ENCODE data around the gene FAM234A. TPM values are rescaled to one million over a fixed set of nuclear protein-coding genes. Genes with fewer than 3 reads are reported as not detected.

Gene FAM234A
- total RNA-seq, 1 donor: 58.7 TPM

GRCh38 chr16:239948-240277, 5.3 kb downstream of the FAM234A start:
- peak; percentile 59 for DNase-seq (ENCODE audit: low read depth)
- no peak for TF ChIP-seq CTCF (IDR thresholded peaks at IDR 0.05; ENCODE audit: insufficient read depth, low read depth, low read length)
- H3K4me3 ChIP-seq (ENCODE audit: low read depth, low read length): no peak overlapping the region

GRCh38 chr16:240559-240958, 5.9 kb downstream of the FAM234A start:
- no peak for DNase-seq (ENCODE audit: low read depth)
- TF ChIP-seq CTCF (IDR thresholded peaks at IDR 0.05; ENCODE audit: insufficient read depth, low read depth, low read length): no peak
- H3K4me3 ChIP-seq (ENCODE audit: low read depth, low read length): no peak overlapping the region

GRCh38 chr16:242281-242680, 7.7 kb downstream of the FAM234A start:
- no peak overlapping the region for H3K4me3 ChIP-seq (ENCODE audit: low read depth, low read length)
- DNase-seq (ENCODE audit: low read depth): no peak
- no peak for TF ChIP-seq CTCF (IDR thresholded peaks at IDR 0.05; ENCODE audit: insufficient read depth, low read depth, low read length)

- no peak overlapping the region for H3K4me3 ChIP-seq (ENCODE audit: low read depth, low read length)
- no peak for DNase-seq (ENCODE audit: low read depth)
- TF ChIP-seq CTCF (IDR thresholded peaks at IDR 0.05; ENCODE audit: insufficient read depth, low read depth, low read length): no peak
Measured at GRCh38 chr16:243348-243747, 8.7 kb downstream of the FAM234A start.

- TF ChIP-seq CTCF (IDR thresholded peaks at IDR 0.05; ENCODE audit: insufficient read depth, low read depth, low read length): no peak
- DNase-seq (ENCODE audit: low read depth): no peak
Measured at GRCh38 chr16:245105-245504, 10.5 kb downstream of the FAM234A start.

GRCh38 chr16:247027-247426, 12.4 kb downstream of the FAM234A start:
- TF ChIP-seq CTCF (IDR thresholded peaks at IDR 0.05; ENCODE audit: insufficient read depth, low read depth, low read length): no peak
- H3K4me3 ChIP-seq (ENCODE audit: low read depth, low read length): no peak overlapping the region
- DNase-seq (ENCODE audit: low read depth): no peak

More at GRCh38 chr16:245105-245504, 10.5 kb downstream of the FAM234A start:
- H3K4me3 ChIP-seq (ENCODE audit: low read depth, low read length): no peak overlapping the region

GRCh38 chr16:249431-249830, 14.8 kb downstream of the FAM234A start:
- no peak overlapping the region for H3K4me3 ChIP-seq (ENCODE audit: low read depth, low read length)
- TF ChIP-seq CTCF (IDR thresholded peaks at IDR 0.05; ENCODE audit: insufficient read depth, low read depth, low read length): no peak
- no peak for DNase-seq (ENCODE audit: low read depth)

All from fibroblast of villous mesenchyme (primary cell).